Immature natural killer cell (primary cell): ENCODE data around the gene CD2AP. TPM values are rescaled to one million over a fixed set of nuclear protein-coding genes. Genes with fewer than 3 reads are reported as not detected.
"Not testable (repeated sequence)": the region's sequence is repeated elsewhere in the genome, so short reads cannot be mapped to it uniquely, and the experiment has no call there.

Experiments used
- DNase-seq, 3 donors: peaks; one replicate each; pipeline ENCODE4 v3.0.0; 2022; ENCODE audit warnings: mixed read lengths in 1 of 3
- H3K27ac Mint-ChIP-seq, 6 donors: one replicate each; pipeline ENCODE4 v1.8.0; 2020; ENCODE audit warnings: mixed read lengths in 6 of 6, mild to moderate bottlenecking in 5 of 6, inconsistent platforms in 4 of 6, moderate library complexity in 3 of 6
- H3K27me3 Mint-ChIP-seq, 3 donors: one replicate each; pipeline ENCODE4 v1.8.0; 2020 to 2021; ENCODE audit warnings: low read depth in 3 of 3, mild to moderate bottlenecking in 3 of 3, mixed read lengths in 3 of 3, moderate library complexity in 3 of 3, inconsistent platforms in 1 of 3
- H3K36me3 Mint-ChIP-seq, 3 donors: one replicate each; pipeline ENCODE4 v1.8.0; 2020; ENCODE audit warnings: mixed read lengths in 3 of 3, inconsistent platforms in 2 of 3, mild to moderate bottlenecking in 2 of 3
- H3K4me1 Mint-ChIP-seq, 2 donors: one replicate each; pipeline ENCODE4 v1.8.0; 2020; ENCODE audit warnings: inconsistent platforms in 2 of 2, mild to moderate bottlenecking in 2 of 2, mixed read lengths in 2 of 2, moderate library complexity in 1 of 2
- H3K4me3 Mint-ChIP-seq, 5 donors: one replicate each; pipeline ENCODE4 v1.8.0; 2020; ENCODE audit warnings: mild to moderate bottlenecking in 5 of 5, mixed read lengths in 5 of 5, inconsistent platforms in 3 of 5, moderate library complexity in 3 of 5
- H3K9me3 Mint-ChIP-seq, 6 donors: one replicate each; pipeline ENCODE4 v1.8.0; 2020; ENCODE audit warnings: mild to moderate bottlenecking in 6 of 6, mixed read lengths in 6 of 6, inconsistent platforms in 4 of 6, moderate library complexity in 3 of 6
- polyA plus RNA-seq, 3 donors: library from polyadenylated mRNA; unstranded; fragments of 300-500 nt; fragmentation: Illumina TruSeq; gene quantifications; one replicate each; pipeline ENCODE4 v1.2.3, GENCODE V29; 2021

CD2AP gene, protein sequence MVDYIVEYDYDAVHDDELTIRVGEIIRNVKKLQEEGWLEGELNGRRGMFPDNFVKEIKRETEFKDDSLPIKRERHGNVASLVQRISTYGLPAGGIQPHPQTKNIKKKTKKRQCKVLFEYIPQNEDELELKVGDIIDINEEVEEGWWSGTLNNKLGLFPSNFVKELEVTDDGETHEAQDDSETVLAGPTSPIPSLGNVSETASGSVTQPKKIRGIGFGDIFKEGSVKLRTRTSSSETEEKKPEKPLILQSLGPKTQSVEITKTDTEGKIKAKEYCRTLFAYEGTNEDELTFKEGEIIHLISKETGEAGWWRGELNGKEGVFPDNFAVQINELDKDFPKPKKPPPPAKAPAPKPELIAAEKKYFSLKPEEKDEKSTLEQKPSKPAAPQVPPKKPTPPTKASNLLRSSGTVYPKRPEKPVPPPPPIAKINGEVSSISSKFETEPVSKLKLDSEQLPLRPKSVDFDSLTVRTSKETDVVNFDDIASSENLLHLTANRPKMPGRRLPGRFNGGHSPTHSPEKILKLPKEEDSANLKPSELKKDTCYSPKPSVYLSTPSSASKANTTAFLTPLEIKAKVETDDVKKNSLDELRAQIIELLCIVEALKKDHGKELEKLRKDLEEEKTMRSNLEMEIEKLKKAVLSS
- 10 to 100 TPM in 1 of 3 donors, 1 to 10 TPM in 2; 2.4 to 10.7 (median 5.9) TPM for polyA plus RNA-seq

DNA sequence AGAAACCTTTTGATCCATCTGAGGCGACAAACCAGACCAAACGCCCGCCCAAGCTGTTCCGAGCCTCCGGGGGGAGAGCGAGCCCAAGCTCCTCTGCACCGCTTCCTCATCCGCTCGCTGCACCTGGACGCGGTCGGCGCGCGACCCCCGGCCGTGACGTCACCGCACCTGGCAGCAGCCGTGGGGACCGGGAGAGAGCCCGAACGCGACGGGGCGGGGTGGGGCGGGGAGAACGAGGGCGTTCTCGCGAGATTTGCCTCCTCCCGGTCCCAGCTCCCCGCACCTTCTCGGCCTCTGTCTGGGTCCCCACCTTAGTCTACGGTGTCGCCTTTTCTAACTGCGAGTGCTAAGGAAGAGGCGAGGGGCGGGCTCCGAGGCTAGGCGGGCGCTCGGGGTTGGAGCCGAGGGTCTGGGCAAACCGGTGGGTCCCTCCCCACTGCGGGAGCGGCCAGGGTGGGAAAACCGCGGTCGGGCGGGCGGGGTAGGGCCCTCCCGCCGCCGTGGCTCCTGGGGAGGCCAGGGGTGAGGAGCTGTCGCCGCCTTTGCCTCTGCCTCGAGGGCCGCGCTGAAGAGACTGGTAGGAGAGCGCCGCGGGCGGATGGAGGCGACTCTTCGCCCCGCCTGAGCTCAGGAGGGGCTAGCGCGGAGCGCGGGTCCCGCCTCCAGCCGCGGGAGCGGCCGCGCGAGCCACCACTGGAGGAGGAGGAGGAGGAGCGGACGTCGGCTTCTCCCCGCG is at the start of gene CD2AP:
CD2AP (plus strand) TSS at position 293 of the 736 bp plus-strand sequence. CDS start 456 bp downstream, outside the sequence.
- H3K36me3 Mint-ChIP-seq: no peaks in the 10 kb centered on the region
- H3K27me3 Mint-ChIP-seq: peaks cover 2 to 8% (median 6%) of the 10 kb centered on the region in 3 donors
- peak; percentile 81 to 86 (median 85) for DNase-seq
- H3K9me3 Mint-ChIP-seq: no peaks in the 10 kb centered on the region
- H3K4me3 Mint-ChIP-seq: peak within 1 kb of the TSS; percentile 91 to 99 (median 97)
- peaks cover 33 to 45% of the 10 kb centered on the region in 2 donors for H3K4me1 Mint-ChIP-seq
- H3K27ac Mint-ChIP-seq: peak within 1 kb of the TSS; percentile 87 to 98 (median 96)

DNA sequence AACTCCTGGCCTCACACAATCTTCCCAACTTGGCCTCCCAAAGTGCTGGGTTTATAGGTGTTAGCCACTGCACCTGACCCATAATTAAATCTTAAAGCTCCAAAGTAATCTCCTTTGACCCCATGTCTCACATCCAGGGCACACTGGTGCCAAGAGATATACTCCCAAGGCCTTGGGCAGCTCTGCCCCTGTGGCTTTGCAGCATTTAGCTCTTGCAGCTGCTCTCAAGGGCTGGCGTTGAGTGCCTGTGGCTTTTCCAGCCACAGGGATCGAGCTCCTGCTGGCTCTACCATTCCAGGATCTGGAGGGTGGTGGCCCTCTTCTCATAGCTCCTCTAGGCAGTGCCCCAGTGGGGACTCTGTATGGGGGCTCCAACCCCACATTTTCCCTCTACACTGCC is 49.3 kb upstream of the CD2AP start:
- peaks cover 0 to 7% (median 4%) of the 10 kb centered on the region in 3 donors for H3K27me3 Mint-ChIP-seq
- H3K9me3 Mint-ChIP-seq: peaks cover 1 to 29% (median 8%) of the 10 kb centered on the region in 6 donors
- DNase-seq: no peak

DNA sequence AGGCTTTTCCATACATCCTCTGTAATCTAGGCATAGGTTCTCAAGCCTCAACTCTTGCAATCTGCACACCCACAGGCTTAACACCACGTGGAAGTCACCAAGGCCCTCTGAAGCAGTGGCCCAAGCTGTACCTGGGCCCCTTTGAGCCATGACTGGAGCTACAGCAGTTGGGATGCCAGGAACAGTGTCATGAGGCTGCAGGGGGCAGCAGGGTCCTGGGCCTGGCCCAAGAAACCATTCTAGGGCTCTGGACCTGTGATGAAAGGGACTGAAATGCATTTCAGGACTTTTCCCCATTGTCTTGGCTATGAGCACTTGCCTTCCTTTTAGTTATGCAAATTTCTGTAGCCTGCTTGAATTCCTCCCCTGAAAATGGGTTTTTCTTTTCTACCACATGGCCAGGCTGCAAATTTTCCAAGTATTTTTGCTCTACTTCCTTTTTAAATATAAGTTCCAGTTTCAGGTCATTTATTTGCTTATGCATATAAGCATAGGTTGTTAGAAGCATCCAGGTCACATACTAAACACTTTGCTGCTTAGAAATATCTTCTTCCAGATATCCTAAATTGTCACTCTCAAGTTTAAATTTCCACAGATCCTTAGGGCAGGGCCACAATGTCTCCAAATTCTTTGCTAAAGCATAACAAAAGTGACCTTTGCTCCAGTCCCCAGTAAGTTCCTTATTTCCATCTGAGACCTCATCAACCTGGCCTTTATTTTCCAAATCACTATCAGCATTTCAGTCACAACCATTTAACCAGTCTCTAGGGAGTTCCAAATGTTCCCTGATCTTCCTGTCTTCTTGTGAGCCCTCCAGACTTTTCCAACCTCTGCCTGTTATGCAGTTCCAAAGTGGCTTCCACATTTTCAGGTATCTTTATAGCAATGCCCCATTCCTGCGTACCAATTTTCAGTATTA is 48.6 kb upstream of the CD2AP start:
- Mint-ChIP-seq H3K27ac (no peak overlapping the region), H3K36me3 (peaks cover 0 to 17% (median 8%) of the 10 kb centered on the region in 3 donors), H3K27me3 (peaks cover 0 to 4% (median 3%) of the 10 kb centered on the region in 3 donors), H3K4me3 (no peak overlapping the region), H3K9me3 (peaks cover 1 to 29% (median 8%) of the 10 kb centered on the region in 6 donors), H3K4me1 (no peaks in the 10 kb centered on the region)
- no peak for DNase-seq

More for the DNA sequence above, 49.3 kb upstream of the CD2AP start:
- no peak overlapping the region for H3K4me3 Mint-ChIP-seq
- H3K36me3 Mint-ChIP-seq: peaks cover 0 to 17% (median 8%) of the 10 kb centered on the region in 3 donors
- H3K27ac Mint-ChIP-seq: no peak overlapping the region
- H3K4me1 Mint-ChIP-seq: no peaks in the 10 kb centered on the region

DNA sequence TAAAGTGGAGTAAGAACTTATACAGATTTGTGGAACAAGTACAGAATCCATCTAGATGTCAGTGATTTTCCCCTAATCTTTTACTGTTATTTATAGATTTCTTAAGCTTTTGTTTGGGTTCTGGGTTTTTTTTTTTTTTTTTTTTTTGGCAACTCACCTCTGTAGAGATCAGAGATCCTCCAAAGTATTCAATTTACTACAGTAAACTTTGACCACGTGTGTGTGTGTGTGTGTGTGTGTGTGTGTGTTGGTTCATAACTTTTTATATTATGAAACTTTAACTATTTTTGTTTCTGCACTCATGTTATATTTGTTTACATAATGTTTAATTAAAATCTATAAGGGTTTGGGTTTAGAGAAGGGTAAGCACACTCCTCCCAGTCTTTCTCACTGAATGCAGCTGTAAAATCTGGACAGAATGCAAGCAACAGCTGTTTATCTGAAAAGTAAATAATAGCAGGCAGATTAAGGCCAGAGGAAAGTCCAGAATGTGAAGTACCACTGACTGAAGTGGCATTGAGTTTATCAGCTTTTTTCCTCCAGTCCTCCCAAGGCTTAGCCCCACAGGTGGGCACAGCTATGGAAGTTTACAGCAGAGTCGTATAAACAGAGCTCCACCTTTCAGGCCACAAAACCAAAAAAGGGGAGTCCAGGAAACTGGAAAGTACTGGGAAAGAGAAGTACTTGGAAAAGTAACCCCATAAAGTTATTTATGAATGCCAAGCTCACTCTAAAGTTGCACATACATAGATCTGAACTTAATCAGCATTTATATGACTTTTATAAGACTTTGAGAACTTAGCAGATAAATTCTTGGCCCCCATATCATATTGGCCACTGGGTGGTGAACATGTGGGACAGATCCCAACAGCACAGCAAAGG is 43.0 kb upstream of the CD2AP start:
- H3K4me1 Mint-ChIP-seq: no peaks in the 10 kb centered on the region
- H3K9me3 Mint-ChIP-seq: peaks cover 0 to 11% (median 2%) of the 10 kb centered on the region in 6 donors
- no peak overlapping the region for H3K27ac Mint-ChIP-seq
- no peak overlapping the region for H3K4me3 Mint-ChIP-seq
- H3K36me3 Mint-ChIP-seq: peaks cover 0 to 6% (median 2%) of the 10 kb centered on the region in 3 donors
- no peak for DNase-seq
- peaks cover 0 to 4% (median 3%) of the 10 kb centered on the region in 3 donors for H3K27me3 Mint-ChIP-seq

DNA sequence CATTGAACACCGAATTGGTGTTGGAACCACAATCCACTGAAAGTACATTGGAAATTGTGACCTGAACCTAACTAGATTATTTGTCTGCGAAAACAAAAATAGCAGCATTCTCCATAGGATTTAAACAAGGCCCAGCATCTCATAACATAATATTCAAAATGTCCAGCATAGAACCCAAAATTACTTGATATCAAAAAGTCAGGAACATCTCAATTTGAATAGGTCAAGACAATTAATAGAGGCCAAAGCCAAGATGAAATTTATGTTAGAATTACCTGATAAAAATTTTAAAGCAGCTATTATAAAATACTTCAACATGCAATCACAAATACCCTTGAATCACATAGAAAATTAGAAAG is 42.4 kb upstream of the CD2AP start:
- H3K9me3 Mint-ChIP-seq: peaks cover 0 to 7% (median 2%) of the 10 kb centered on the region in 6 donors
- H3K36me3 Mint-ChIP-seq: peaks cover 0 to 3% (median 0%) of the 10 kb centered on the region in 3 donors

DNA sequence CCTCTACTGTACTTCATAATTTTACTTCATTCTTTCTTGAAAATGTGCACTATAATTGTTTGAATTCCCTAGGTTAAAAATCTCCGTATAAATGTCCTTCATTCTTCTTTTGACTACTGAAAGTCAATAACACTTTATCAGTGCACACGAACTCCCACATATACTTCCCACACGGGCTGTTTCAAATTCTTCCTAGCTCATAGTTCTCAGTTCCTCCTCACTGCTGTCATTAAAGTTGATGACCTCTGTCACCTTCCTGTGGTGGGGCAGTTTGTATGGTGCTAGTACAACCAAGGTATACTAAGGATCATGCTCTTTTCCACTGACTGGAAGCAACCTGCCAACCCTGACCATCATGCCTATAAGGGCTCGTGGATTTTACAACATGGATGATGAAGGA is 40.0 kb upstream of the CD2AP start:
- no peak overlapping the region for H3K4me3 Mint-ChIP-seq

More for the DNA sequence above, 42.4 kb upstream of the CD2AP start:
- no peak overlapping the region for H3K4me3 Mint-ChIP-seq
- no peaks in the 10 kb centered on the region for H3K4me1 Mint-ChIP-seq
- H3K27me3 Mint-ChIP-seq: peaks cover 0 to 4% (median 3%) of the 10 kb centered on the region in 3 donors
- no peak for DNase-seq
- no peak overlapping the region for H3K27ac Mint-ChIP-seq

DNA sequence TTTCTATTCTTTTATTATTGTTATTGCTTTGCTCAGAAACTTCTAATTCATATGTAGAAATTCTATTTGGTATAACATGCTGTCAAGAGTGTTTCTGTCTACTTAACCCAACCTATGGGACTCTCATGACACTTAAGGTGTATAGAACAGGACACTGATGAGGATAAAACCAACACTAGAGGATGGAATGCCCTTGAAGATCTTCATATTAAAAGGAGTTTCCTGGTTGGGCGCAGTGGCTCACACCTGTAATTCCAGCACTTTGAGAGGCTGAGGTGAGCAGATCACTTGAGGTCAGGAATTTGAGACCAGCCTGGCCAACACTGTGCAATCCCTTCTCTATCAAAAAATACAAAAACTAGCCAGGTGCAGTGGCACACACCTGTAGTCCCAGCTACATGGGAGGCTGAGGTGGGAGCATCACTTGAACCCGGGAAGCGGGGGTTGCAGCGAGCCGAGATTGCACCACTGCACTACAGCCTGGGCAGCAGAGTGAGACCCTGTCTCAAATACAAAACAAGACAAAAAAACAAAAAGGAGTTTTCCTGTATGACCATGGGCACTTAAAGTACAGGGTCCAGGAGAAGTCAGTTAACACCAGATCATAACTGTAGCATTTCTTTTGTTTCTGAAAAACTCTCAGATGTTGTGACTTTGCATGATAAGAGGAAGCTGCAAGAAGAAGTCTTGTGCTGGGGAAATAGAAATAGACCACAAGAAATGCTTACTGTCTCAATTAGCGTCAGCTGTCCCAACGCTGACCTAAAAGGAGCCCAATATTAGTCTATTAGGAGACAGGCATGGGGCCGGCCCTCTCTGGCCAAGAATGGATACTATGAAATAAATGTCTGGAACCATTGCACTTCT is 38.9 kb upstream of the CD2AP start:
- no peak overlapping the region for H3K27ac Mint-ChIP-seq
- no peaks in the 10 kb centered on the region for H3K9me3 Mint-ChIP-seq
- no peaks in the 10 kb centered on the region for H3K4me1 Mint-ChIP-seq

More for the DNA sequence above, 40.0 kb upstream of the CD2AP start:
- Mint-ChIP-seq H3K9me3 (no peaks in the 10 kb centered on the region), H3K27ac (no peak overlapping the region), H3K27me3 (peaks cover 0 to 2% (median 0%) of the 10 kb centered on the region in 3 donors), H3K4me1 (no peaks in the 10 kb centered on the region), H3K36me3 (no peaks in the 10 kb centered on the region)
- DNase-seq: no peak

DNA sequence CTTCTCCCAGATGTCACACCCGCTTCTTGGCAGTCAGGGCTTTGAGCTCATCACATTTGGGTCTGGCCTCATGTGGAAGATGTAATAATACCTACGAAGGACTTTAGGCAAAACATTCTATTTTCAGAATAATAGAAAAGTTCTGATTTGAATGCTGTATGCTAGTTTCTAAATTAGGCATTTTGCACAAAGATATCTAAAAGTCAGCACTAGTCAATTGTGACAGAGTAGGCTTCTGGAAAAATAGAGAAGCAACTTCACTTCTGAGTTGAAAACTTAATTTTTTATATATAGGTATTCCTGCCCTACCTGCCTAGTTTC is 38.3 kb upstream of the CD2AP start:
- H3K27ac Mint-ChIP-seq: no peak overlapping the region
- H3K36me3 Mint-ChIP-seq: no peaks in the 10 kb centered on the region
- H3K27me3 Mint-ChIP-seq: peaks cover 0 to 2% (median 0%) of the 10 kb centered on the region in 3 donors
- H3K4me3 Mint-ChIP-seq: no peak overlapping the region
- DNase-seq: no peak
- no peaks in the 10 kb centered on the region for H3K9me3 Mint-ChIP-seq
- H3K4me1 Mint-ChIP-seq: no peaks in the 10 kb centered on the region

More for the DNA sequence above, 38.9 kb upstream of the CD2AP start:
- Mint-ChIP-seq H3K4me3 (no peak overlapping the region), H3K36me3 (no peaks in the 10 kb centered on the region), H3K27me3 (peaks cover 0 to 2% (median 0%) of the 10 kb centered on the region in 3 donors)
- no peak for DNase-seq

DNA sequence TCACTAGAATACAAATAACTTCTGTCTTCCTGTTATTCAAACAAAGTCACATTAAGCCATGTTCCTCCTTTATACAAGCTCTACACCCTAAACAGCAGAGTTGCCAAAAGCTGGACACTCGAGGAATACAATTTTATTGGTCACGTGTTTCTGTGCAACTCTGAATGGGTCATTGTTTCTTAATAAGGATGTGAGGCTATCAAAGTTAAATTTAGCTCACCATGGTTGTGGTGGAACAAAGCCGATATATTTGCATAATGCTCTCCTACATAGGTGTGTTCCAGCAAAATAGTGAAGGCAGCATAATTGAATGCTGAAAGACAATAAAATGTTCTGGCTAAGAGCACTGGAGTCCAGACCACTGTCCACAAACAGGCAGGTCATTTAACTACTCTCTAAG is 36.9 kb upstream of the CD2AP start:
- Mint-ChIP-seq H3K4me1 (no peaks in the 10 kb centered on the region), H3K4me3 (no peak overlapping the region), H3K9me3 (no peaks in the 10 kb centered on the region), H3K27me3 (peaks cover 0 to 3% (median 0%) of the 10 kb centered on the region in 3 donors), H3K27ac (no peak overlapping the region), H3K36me3 (no peaks in the 10 kb centered on the region)
- no peak for DNase-seq

DNA sequence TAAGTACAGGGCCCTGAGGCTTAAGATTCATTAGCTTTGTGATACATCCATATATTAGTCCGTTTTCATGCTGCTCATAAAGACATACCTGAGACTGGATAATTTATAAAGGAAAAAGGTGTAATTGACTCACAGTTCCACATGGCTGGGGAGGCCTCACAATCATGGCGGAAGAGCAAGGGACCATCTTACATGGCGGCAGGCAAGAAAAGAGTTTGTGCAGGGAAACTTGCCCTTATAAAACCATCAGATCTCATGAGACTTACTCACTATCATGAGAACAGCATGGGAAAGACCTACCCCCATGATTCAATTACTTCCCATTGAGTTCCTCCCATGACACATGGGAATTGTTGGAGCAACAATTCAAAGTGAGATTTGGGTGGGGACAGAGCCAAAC is 32.6 kb upstream of the CD2AP start:
- H3K27ac Mint-ChIP-seq, H3K36me3 Mint-ChIP-seq, H3K9me3 Mint-ChIP-seq, H3K4me1 Mint-ChIP-seq, DNase-seq, H3K27me3 Mint-ChIP-seq, H3K4me3 Mint-ChIP-seq: not testable (repeated sequence)

DNA sequence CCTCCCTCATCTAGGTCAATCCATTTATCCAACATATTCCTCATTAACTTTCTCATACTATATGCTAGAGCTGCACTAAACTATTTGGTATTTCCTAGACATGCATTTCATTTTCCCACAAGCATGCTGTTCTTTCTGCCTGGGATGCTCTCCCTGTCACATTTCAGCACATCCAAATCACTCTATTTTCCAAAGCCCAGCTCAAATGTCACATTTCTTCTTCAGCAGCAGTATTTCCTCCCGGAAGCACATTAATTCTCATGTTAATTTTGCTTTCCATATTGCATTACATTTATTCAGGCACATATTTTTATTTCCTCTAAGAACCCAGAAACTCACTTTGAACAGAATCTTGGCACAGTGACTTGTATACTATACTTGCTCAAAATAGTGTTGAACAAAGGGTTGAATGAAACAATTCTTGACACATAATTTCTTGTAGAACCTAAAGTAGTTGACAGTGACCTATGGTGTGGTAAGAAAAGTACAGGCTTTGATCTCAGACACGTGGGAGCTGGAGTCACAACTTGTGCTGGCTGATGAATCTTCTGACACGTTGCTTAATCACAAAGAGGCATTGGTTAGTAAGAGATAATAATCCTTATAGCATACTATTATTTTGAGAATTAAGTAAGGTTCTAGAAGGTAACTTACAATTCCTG is 30.8 kb upstream of the CD2AP start:
- no peak for DNase-seq
- Mint-ChIP-seq H3K27me3 (peaks cover 0 to 2% (median 0%) of the 10 kb centered on the region in 3 donors), H3K9me3 (no peaks in the 10 kb centered on the region), H3K4me1 (peaks cover 0 to 6% of the 10 kb centered on the region in 2 donors), H3K36me3 (no peaks in the 10 kb centered on the region), H3K4me3 (no peak overlapping the region), H3K27ac (no peak overlapping the region)
